Kidney (tissue), 14 donors: ENCODE results near the gene ADAMTS14. TPM values are rescaled to one million over a fixed set of nuclear protein-coding genes. Genes with fewer than 3 reads are reported as not detected.
A peak's percentile ranks its signal among the peaks of the same experiment; 100 is the strongest.

ENCODE experiments used
- DNase-seq, 5 donors: peaks; one replicate each; pipeline ENCODE4 v3.0.0-alpha.2; 2013 to 2020
- FAIRE-seq: peaks from 2 replicates; lab custom pipeline; 2012; peaks lifted over from hg19 to GRCh38; lab: Jason Lieb, UNC
- H3K27ac ChIP-seq, 2 donors: one replicate each; pipeline ENCODE4 v1.7.0; 2013; ENCODE audit warnings: low read depth in 2 of 2, low read length in 2 of 2, inconsistent platforms in 1 of 2
- H3K27me3 ChIP-seq: one replicate; pipeline ENCODE4 v1.7.1; 2013; ENCODE audit warnings: low read length, inconsistent platforms; ENCODE audit not compliant: control insufficient read depth, insufficient read depth
- H3K36me3 ChIP-seq, 3 donors: one replicate each; pipeline versions ENCODE4 v1.7.0 to v1.7.1; 2013; ENCODE audit warnings: low read length in 3 of 3, control low read depth in 1 of 3, inconsistent platforms in 1 of 3; ENCODE audit not compliant: insufficient read depth in 3 of 3, control insufficient read depth in 2 of 3
- H3K4me1 ChIP-seq, 3 donors: one replicate each; pipeline versions ENCODE4 v1.7.0 to v1.7.1; 2013; ENCODE audit warnings: low read length in 3 of 3, inconsistent platforms in 1 of 3, low read depth in 1 of 3; ENCODE audit not compliant: control insufficient read depth in 2 of 3, insufficient read depth in 2 of 3
- H3K4me3 ChIP-seq, 3 donors: one replicate each; pipeline versions ENCODE4 v1.7.0 to v1.8.1; 2013; ENCODE audit warnings: low read length in 3 of 3, control low read depth in 1 of 3, inconsistent platforms in 1 of 3
- H3K9ac ChIP-seq, 3 donors: one replicate each; pipeline versions ENCODE4 v1.7.0 to v1.7.1; 2013; ENCODE audit warnings: low read length in 3 of 3, control low read depth in 1 of 3, inconsistent platforms in 1 of 3
- H3K9me3 ChIP-seq, 3 donors: one replicate each; pipeline versions ENCODE4 v1.7.0 to v1.7.1; 2013; ENCODE audit warnings: low read length in 3 of 3, control low read depth in 1 of 3, inconsistent platforms in 1 of 3; ENCODE audit not compliant: control insufficient read depth in 2 of 3, insufficient read depth in 1 of 3
- CTCF ChIP-seq: IDR thresholded peaks from 3 replicates; pipeline ENCODE4 v1.5.1; 2012; ENCODE audit warnings: mild to moderate bottlenecking, moderate library complexity, borderline replicate concordance; ENCODE audit not compliant: insufficient read depth; ENCODE audit errors: extremely low read depth
- intact Hi-C: fragments of 100-400 bp; cut with DNase I; formaldehyde crosslinking; loops from one replicate; pipeline ENCODE4 v1.11.1; 2022
- polyA plus RNA-seq: library from polyadenylated mRNA; stranded (reverse); fragments of 350-450 nt; fragmentation: Illumina TruSeq; extraction: RNeasy Lipid Tissue Mini Kit (QIAGEN cat#74804); gene quantifications from one replicate; pipeline ENCODE4 v1.2.3, GENCODE V29; 2014; ENCODE audit warnings: low read depth, low replicate concordance; ENCODE audit not compliant: insufficient read depth
- total RNA-seq: library from RNA; stranded (reverse); fragmentation: NEBNext Ultra II Directional; extraction: Animal tissue kit (Norgen Biotek cat#: 25700); gene quantifications from one replicate; pipeline ENCODE4 v1.2.1, GENCODE V29; 2021
- donor health status: control.
- donor health status: control.
- donor health status: control.
- donor health status: control.
- donor health status: control.
- donor health status: DM: yes; HTN: yes; CAD: no.
- donor health status: Normal renal cell carcinoma (clear cell type).

Gene ADAMTS14
- total and polyA plus RNA-seq, 2 donors from 2014 or later = 0.47 TPM; not detected in 1

- no peaks in the 10 kb centered on the region for H3K4me1 ChIP-seq
- DNase-seq = no peak
- no peaks in the 10 kb centered on the region for H3K36me3 ChIP-seq
- H3K9ac ChIP-seq = no peak overlapping the region
- no peak for TF ChIP-seq CTCF
- H3K4me3 ChIP-seq = no peak overlapping the region
- H3K27me3 ChIP-seq = no peaks in the 10 kb centered on the region
- no peak for FAIRE-seq
- no peak overlapping the region for H3K27ac ChIP-seq
- intact Hi-C loops = no loop called here
- H3K9me3 ChIP-seq = no peaks in the 10 kb centered on the region
Measured at GRCh38 chr10:70726909-70727495, 54.7 kb downstream of the ADAMTS14 start.

GRCh38 chr10:70728328-70728727 lies 56.0 kb downstream of the ADAMTS14 start:
- TF ChIP-seq CTCF = no peak
- FAIRE-seq (no peak), DNase-seq (no peak)
- Histone ChIP-seq H3K4me1 (no peaks in the 10 kb centered on the region), H3K27ac (no peak overlapping the region), H3K4me3 (no peak overlapping the region), H3K9me3 (no peaks in the 10 kb centered on the region), H3K9ac (no peak overlapping the region), H3K27me3 (no peaks in the 10 kb centered on the region), H3K36me3 (no peaks in the 10 kb centered on the region)
- intact Hi-C loops = no loop called here

- Histone ChIP-seq H3K4me1 (no peaks in the 10 kb centered on the region), H3K9me3 (no peaks in the 10 kb centered on the region), H3K27me3 (no peaks in the 10 kb centered on the region), H3K4me3 (no peak overlapping the region), H3K9ac (no peak overlapping the region), H3K27ac (no peak overlapping the region), H3K36me3 (no peaks in the 10 kb centered on the region)
- no peak for TF ChIP-seq CTCF
- FAIRE-seq = no peak
- DNase-seq = peak in 2 of 5 donors; percentile 22 to 68
- intact Hi-C loops = no loop called here
Measured at GRCh38 chr10:70729763-70730357, 57.6 kb downstream of the ADAMTS14 start.
